HEK293 (cell line): Measurements from ENCODE around the gene TBC1D16.

Source experiments
- CTCF ChIA-PET: fragments of 350-600 bp; formaldehyde crosslinking; extraction: SDS; loops from one replicate; lab custom pipeline; 2021; ENCODE audit warnings: antibody characterized with exemption; lab: Yijun Ruan, JAX
- POLR2A ChIA-PET: fragments of 300-600 bp; formaldehyde crosslinking; extraction: SDS; loops from one replicate; lab custom pipeline; 2020; ENCODE audit warnings: antibody characterized with exemption, inconsistent platforms; lab: Yijun Ruan, JAX
- H3K27ac ChIP-seq: fragments of 200-500 bp; sonication (Bioruptor generic); 2 replicates; pipeline ENCODE4 v1.5.1; 2014; ENCODE audit warnings: low read depth, low read length, control low read depth, inconsistent platforms; ENCODE audit errors: extremely low read depth
- H3K36me3 ChIP-seq, 2 experiments: fragments of 200-500 bp in 1 of 2; sonication (Bioruptor generic) in 1 of 2; 1 replicate in 1 of 2; 2 replicates in 1 of 2; pipeline ENCODE4 v1.5.1; 2014 to 2017; ENCODE audit warnings: inconsistent platforms in 2 of 2, low read length in 2 of 2; ENCODE audit not compliant: control insufficient read depth in 2 of 2, insufficient read depth in 1 of 2
- H3K4me1 ChIP-seq: fragments of 200-500 bp; sonication (Bioruptor generic); 2 replicates; pipeline ENCODE4 v1.5.1; 2014; ENCODE audit warnings: mild to moderate bottlenecking, low read length, inconsistent platforms; ENCODE audit not compliant: control insufficient read depth, insufficient read depth
- H3K4me3 ChIP-seq: 2 replicates; pipeline ENCODE4 v1.5.1; 2011; ENCODE audit warnings: low read depth, mild to moderate bottlenecking, control low read depth, low read length, moderate library complexity
- H3K9me3 ChIP-seq: fragments of 200-500 bp; sonication (Bioruptor generic); 2 replicates; pipeline ENCODE4 v1.5.1; 2014; ENCODE audit warnings: low read depth, low read length, inconsistent platforms; ENCODE audit not compliant: control insufficient read depth, insufficient read depth
- HOXA7 ChIP-seq: sonication (generic); formaldehyde crosslinking; IDR thresholded peaks from 2 replicates; pipeline ENCODE4 v1.8.1; 2022; ENCODE audit warnings: missing genetic modification reagents, borderline replicate concordance
- IKZF3 ChIP-seq: fragments of 450-650 bp; IDR thresholded peaks from 2 replicates; pipeline ENCODE4 v1.5.0; 2018; ENCODE audit warnings: missing biosample characterization, mild to moderate bottlenecking, missing genetic modification characterization, moderate library complexity
- SCRT2 ChIP-seq: fragments of 450-650 bp; formaldehyde crosslinking; IDR thresholded peaks from 2 replicates; pipeline ENCODE4 v1.5.1; 2016; ENCODE audit warnings: missing biosample characterization, missing genetic modification characterization
- ZBTB21 ChIP-seq: fragments of 450-650 bp; formaldehyde crosslinking; IDR thresholded peaks from 2 replicates; pipeline ENCODE4 v1.5.1; 2017; ENCODE audit warnings: missing biosample characterization, missing genetic modification characterization
- ZBTB49 ChIP-seq: fragments of 450-650 bp; formaldehyde crosslinking; IDR thresholded peaks from 2 replicates; pipeline ENCODE4 v1.5.1; 2016; ENCODE audit warnings: missing biosample characterization, missing genetic modification characterization, low read depth
- ZFP3 ChIP-seq: fragments of 450-650 bp; formaldehyde crosslinking; IDR thresholded peaks from 2 replicates; pipeline ENCODE4 v1.5.1; 2016; ENCODE audit warnings: low read depth, missing biosample characterization, missing genetic modification characterization
- ZNF133 ChIP-seq: fragments of 450-650 bp; formaldehyde crosslinking; IDR thresholded peaks from 2 replicates; pipeline ENCODE4 v1.5.1; 2016; ENCODE audit warnings: missing biosample characterization, missing genetic modification characterization
- ZNF140 ChIP-seq: fragments of 450-650 bp; formaldehyde crosslinking; IDR thresholded peaks from 2 replicates; pipeline ENCODE4 v1.5.1; 2016; ENCODE audit warnings: missing biosample characterization, missing genetic modification characterization
- ZNF174 ChIP-seq: fragments of 450-650 bp; formaldehyde crosslinking; IDR thresholded peaks from 2 replicates; pipeline ENCODE4 v1.5.0; 2017; ENCODE audit warnings: missing biosample characterization, mild to moderate bottlenecking, missing genetic modification characterization
- ZNF354C ChIP-seq: fragments of 450-650 bp; formaldehyde crosslinking; IDR thresholded peaks from 2 replicates; pipeline ENCODE4 v1.5.1; 2016; ENCODE audit warnings: missing biosample characterization, missing genetic modification characterization, low read depth, borderline replicate concordance
- ZNF416 ChIP-seq: fragments of 450-650 bp; formaldehyde crosslinking; IDR thresholded peaks from 2 replicates; pipeline ENCODE4 v1.5.1; 2016; ENCODE audit warnings: missing biosample characterization, missing genetic modification characterization
- ZNF529 ChIP-seq: fragments of 450-650 bp; formaldehyde crosslinking; IDR thresholded peaks from 2 replicates; pipeline ENCODE4 v1.5.1; 2017; ENCODE audit warnings: missing genetic modification characterization, missing biosample characterization; ENCODE audit not compliant: insufficient replicate concordance
- ZNF548 ChIP-seq: fragments of 450-650 bp; formaldehyde crosslinking; IDR thresholded peaks from 2 replicates; pipeline ENCODE4 v1.5.1; 2016; ENCODE audit warnings: missing biosample characterization, missing genetic modification characterization
- ZNF560 ChIP-seq: fragments of 450-650 bp; formaldehyde crosslinking; IDR thresholded peaks from 2 replicates; pipeline ENCODE4 v1.5.1; 2017; ENCODE audit warnings: missing biosample characterization, missing genetic modification characterization, borderline replicate concordance
- ZNF791 ChIP-seq: fragments of 450-650 bp; formaldehyde crosslinking; IDR thresholded peaks from 2 replicates; pipeline ENCODE4 v1.5.1; 2016; ENCODE audit warnings: missing biosample characterization, missing genetic modification characterization
- TF ChIP-seq, protein P1 (sequence below): fragments of 450-650 bp; formaldehyde crosslinking; IDR thresholded peaks from 2 replicates; pipeline ENCODE4 v1.5.1; 2016; ENCODE audit warnings: missing biosample characterization, missing genetic modification characterization
- TF ChIP-seq, protein P2 (sequence below): fragments of 450-650 bp; formaldehyde crosslinking; IDR thresholded peaks from 2 replicates; pipeline ENCODE4 v1.5.1; 2017; ENCODE audit warnings: missing biosample characterization, missing genetic modification characterization
- TF ChIP-seq, protein P3 (sequence below): fragments of 450-650 bp; formaldehyde crosslinking; IDR thresholded peaks from 2 replicates; pipeline ENCODE4 v1.5.0; 2017; ENCODE audit warnings: missing biosample characterization, missing genetic modification characterization, borderline replicate concordance
- TF ChIP-seq, protein P4 (sequence below): fragments of 450-650 bp; formaldehyde crosslinking; IDR thresholded peaks from 2 replicates; pipeline ENCODE4 v1.5.1; 2016; ENCODE audit warnings: missing biosample characterization, missing genetic modification characterization
- TF ChIP-seq, protein P5 (sequence below): fragments of 450-650 bp; formaldehyde crosslinking; IDR thresholded peaks from 2 replicates; pipeline ENCODE4 v1.5.1; 2016; ENCODE audit warnings: missing biosample characterization, missing genetic modification characterization, borderline replicate concordance

TBC1D16 gene

GRCh38 chr17:80008383-80008840, 27.3 kb downstream of the TBC1D16 start (continued):
- TF ChIP-seq ZNF133 (tag by site-specific recombination) (no peak), HOXA7 (CRISPR knock-in tag) (no peak), ZBTB49 (tag by site-specific recombination) (no peak), ZBTB21 (tag by site-specific recombination) (no peak), ZNF529 (tag by site-specific recombination) (no peak), ZNF140 (tag by site-specific recombination) (no peak), ZNF548 (tag by site-specific recombination) (no peak), ZNF174 (no peak), ZNF354C (no peak), ZNF791 (no peak), ZNF560 (no peak), ZFP3 (tag by site-specific recombination) (no peak), SCRT2 (tag by site-specific recombination) (no peak), ZNF416 (tag by site-specific recombination) (no peak), IKZF3 (tag by site-specific recombination) (peak; percentile 22; the same call in 1 of the 2 replicates)
- TF ChIP-seq, protein P1, sequence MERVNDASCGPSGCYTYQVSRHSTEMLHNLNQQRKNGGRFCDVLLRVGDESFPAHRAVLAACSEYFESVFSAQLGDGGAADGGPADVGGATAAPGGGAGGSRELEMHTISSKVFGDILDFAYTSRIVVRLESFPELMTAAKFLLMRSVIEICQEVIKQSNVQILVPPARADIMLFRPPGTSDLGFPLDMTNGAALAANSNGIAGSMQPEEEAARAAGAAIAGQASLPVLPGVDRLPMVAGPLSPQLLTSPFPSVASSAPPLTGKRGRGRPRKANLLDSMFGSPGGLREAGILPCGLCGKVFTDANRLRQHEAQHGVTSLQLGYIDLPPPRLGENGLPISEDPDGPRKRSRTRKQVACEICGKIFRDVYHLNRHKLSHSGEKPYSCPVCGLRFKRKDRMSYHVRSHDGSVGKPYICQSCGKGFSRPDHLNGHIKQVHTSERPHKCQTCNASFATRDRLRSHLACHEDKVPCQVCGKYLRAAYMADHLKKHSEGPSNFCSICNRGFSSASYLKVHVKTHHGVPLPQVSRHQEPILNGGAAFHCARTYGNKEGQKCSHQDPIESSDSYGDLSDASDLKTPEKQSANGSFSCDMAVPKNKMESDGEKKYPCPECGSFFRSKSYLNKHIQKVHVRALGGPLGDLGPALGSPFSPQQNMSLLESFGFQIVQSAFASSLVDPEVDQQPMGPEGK (tag by site-specific recombination) = peak; percentile 86
- TF ChIP-seq, protein P2, sequence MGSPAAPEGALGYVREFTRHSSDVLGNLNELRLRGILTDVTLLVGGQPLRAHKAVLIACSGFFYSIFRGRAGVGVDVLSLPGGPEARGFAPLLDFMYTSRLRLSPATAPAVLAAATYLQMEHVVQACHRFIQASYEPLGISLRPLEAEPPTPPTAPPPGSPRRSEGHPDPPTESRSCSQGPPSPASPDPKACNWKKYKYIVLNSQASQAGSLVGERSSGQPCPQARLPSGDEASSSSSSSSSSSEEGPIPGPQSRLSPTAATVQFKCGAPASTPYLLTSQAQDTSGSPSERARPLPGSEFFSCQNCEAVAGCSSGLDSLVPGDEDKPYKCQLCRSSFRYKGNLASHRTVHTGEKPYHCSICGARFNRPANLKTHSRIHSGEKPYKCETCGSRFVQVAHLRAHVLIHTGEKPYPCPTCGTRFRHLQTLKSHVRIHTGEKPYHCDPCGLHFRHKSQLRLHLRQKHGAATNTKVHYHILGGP (tag by site-specific recombination) = no peak
- TF ChIP-seq, protein P3, sequence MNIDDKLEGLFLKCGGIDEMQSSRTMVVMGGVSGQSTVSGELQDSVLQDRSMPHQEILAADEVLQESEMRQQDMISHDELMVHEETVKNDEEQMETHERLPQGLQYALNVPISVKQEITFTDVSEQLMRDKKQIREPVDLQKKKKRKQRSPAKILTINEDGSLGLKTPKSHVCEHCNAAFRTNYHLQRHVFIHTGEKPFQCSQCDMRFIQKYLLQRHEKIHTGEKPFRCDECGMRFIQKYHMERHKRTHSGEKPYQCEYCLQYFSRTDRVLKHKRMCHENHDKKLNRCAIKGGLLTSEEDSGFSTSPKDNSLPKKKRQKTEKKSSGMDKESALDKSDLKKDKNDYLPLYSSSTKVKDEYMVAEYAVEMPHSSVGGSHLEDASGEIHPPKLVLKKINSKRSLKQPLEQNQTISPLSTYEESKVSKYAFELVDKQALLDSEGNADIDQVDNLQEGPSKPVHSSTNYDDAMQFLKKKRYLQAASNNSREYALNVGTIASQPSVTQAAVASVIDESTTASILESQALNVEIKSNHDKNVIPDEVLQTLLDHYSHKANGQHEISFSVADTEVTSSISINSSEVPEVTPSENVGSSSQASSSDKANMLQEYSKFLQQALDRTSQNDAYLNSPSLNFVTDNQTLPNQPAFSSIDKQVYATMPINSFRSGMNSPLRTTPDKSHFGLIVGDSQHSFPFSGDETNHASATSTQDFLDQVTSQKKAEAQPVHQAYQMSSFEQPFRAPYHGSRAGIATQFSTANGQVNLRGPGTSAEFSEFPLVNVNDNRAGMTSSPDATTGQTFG (tag by site-specific recombination) = no peak

- Histone ChIP-seq H3K4me1 (no peaks in the 10 kb centered on the region), H3K27ac (no peak overlapping the region), H3K36me3 (peaks cover 0 to 31% of the 10 kb centered on the region in 2 experiments; a peak in 2 of 3 replicates), H3K9me3 (no peaks in the 10 kb centered on the region), H3K4me3 (no peak overlapping the region)
- ChIA-PET CTCF (interaction anchor here (0.5 to 6.9 kb wide), 54 partner anchors 8 to 760 kb away, joined by 3 to 58 read pairs (median 4); partner anchors contain the start of genes ENDOV, GAA and TBC1D16), POLR2A (interaction anchor here (0.8 to 1.8 kb wide), 6 partner anchors 14 to 168 kb away, joined by 3 to 8 read pairs (median 4); partner anchors contain the start of gene GAA)
- TF ChIP-seq, protein P4, sequence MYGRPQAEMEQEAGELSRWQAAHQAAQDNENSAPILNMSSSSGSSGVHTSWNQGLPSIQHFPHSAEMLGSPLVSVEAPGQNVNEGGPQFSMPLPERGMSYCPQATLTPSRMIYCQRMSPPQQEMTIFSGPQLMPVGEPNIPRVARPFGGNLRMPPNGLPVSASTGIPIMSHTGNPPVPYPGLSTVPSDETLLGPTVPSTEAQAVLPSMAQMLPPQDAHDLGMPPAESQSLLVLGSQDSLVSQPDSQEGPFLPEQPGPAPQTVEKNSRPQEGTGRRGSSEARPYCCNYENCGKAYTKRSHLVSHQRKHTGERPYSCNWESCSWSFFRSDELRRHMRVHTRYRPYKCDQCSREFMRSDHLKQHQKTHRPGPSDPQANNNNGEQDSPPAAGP = no peak
- TF ChIP-seq, protein P2 (tag by site-specific recombination) = no peak
- TF ChIP-seq, protein P5, sequence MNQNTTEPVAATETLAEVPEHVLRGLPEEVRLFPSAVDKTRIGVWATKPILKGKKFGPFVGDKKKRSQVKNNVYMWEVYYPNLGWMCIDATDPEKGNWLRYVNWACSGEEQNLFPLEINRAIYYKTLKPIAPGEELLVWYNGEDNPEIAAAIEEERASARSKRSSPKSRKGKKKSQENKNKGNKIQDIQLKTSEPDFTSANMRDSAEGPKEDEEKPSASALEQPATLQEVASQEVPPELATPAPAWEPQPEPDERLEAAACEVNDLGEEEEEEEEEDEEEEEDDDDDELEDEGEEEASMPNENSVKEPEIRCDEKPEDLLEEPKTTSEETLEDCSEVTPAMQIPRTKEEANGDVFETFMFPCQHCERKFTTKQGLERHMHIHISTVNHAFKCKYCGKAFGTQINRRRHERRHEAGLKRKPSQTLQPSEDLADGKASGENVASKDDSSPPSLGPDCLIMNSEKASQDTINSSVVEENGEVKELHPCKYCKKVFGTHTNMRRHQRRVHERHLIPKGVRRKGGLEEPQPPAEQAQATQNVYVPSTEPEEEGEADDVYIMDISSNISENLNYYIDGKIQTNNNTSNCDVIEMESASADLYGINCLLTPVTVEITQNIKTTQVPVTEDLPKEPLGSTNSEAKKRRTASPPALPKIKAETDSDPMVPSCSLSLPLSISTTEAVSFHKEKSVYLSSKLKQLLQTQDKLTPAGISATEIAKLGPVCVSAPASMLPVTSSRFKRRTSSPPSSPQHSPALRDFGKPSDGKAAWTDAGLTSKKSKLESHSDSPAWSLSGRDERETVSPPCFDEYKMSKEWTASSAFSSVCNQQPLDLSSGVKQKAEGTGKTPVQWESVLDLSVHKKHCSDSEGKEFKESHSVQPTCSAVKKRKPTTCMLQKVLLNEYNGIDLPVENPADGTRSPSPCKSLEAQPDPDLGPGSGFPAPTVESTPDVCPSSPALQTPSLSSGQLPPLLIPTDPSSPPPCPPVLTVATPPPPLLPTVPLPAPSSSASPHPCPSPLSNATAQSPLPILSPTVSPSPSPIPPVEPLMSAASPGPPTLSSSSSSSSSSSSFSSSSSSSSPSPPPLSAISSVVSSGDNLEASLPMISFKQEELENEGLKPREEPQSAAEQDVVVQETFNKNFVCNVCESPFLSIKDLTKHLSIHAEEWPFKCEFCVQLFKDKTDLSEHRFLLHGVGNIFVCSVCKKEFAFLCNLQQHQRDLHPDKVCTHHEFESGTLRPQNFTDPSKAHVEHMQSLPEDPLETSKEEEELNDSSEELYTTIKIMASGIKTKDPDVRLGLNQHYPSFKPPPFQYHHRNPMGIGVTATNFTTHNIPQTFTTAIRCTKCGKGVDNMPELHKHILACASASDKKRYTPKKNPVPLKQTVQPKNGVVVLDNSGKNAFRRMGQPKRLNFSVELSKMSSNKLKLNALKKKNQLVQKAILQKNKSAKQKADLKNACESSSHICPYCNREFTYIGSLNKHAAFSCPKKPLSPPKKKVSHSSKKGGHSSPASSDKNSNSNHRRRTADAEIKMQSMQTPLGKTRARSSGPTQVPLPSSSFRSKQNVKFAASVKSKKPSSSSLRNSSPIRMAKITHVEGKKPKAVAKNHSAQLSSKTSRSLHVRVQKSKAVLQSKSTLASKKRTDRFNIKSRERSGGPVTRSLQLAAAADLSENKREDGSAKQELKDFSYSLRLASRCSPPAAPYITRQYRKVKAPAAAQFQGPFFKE (tag by site-specific recombination) = no peak
Observed at GRCh38 chr17:80007939-80008338, 27.7 kb downstream of the TBC1D16 start.
